ENCODE data around the gene SCAPER. TPM values are rescaled to one million over a fixed set of nuclear protein-coding genes. Genes with fewer than 3 reads are reported as not detected.

Gene SCAPER
- total and polyA plus RNA-seq, 8 donors = 3.0 to 23.8 (median 14.2) TPM

GRCh38 chr15:76945494-76946093 is 40.5 kb upstream of the SCAPER start:
- Histone ChIP-seq H3K4me1 (no peaks in the 10 kb centered on the region), H3K9me3 (no peaks in the 10 kb centered on the region), H3K4me3 (no peak overlapping the region), H3K27ac (no peak overlapping the region), H3K36me3 (peaks cover 0 to 10% (median 4%) of the 10 kb centered on the region in 3 donors), H3K27me3 (no peaks in the 10 kb centered on the region)
- FAIRE-seq (no peak), ATAC-seq (no peak), DNase-seq (no peak)
- no peak for TF ChIP-seq CTCF (IDR thresholded peaks at IDR 0.05)
- intact Hi-C loops (cut with DNase I) = no loop called here
- 90 to 94% methylated on average over 2 of the region's 2 CpGs for WGBS, 2 donors

DNA sequence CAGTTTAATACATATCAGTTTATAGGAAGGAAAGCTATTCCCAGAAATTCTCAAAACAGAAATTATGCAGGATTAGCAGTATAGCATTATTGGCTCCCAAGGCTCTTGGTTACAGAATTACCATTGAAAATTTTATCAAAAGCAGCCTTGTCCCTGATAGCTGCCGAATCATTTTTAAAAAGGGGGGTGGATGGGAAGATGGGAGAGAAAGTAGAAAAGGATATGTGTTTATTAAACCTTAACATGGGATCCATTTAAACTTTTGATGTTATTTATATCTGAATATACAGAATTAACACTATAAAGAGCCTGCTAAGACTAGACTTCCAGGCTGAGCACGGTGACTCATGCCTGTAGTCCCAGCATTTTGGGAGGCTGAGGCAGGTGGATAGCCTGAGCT is 37.2 kb upstream of the SCAPER start:
- FAIRE-seq (no peak), DNase-seq (no peak), ATAC-seq (no peak)
- WGBS, 2 donors = 71 to 77% methylated on average over 2 of the region's 2 CpGs
- H3K36me3 ChIP-seq = peaks cover 0 to 3% (median 0%) of the 10 kb centered on the region in 3 donors
- no peak overlapping the region for H3K27ac ChIP-seq
- no peaks in the 10 kb centered on the region for H3K4me1 ChIP-seq
- intact Hi-C loops (cut with DNase I) = no loop called here
- TF ChIP-seq CTCF (IDR thresholded peaks at IDR 0.05) = no peak
- no peaks in the 10 kb centered on the region for H3K27me3 ChIP-seq
- H3K9me3 ChIP-seq = no peaks in the 10 kb centered on the region
- H3K4me3 ChIP-seq = no peak overlapping the region

- H3K27me3 ChIP-seq = no peaks in the 10 kb centered on the region
- intact Hi-C loops (cut with DNase I) = no loop called here
- H3K4me1 ChIP-seq = no peaks in the 10 kb centered on the region
- no peak for TF ChIP-seq CTCF (IDR thresholded peaks at IDR 0.05)
- no peak overlapping the region for H3K27ac ChIP-seq
- DNase-seq (no peak), ATAC-seq (no peak), FAIRE-seq (no peak)
- peaks cover 0 to 3% (median 0%) of the 10 kb centered on the region in 3 donors for H3K36me3 ChIP-seq
- 91 to 92% methylated on average over 2 of the region's 2 CpGs for WGBS, 2 donors
- H3K9me3 ChIP-seq = no peaks in the 10 kb centered on the region
- no peak overlapping the region for H3K4me3 ChIP-seq
These were observed 36.5 kb upstream of the SCAPER start for GRCh38 chr15:76941636-76942035.

GRCh38 chr15:76939715-76940114 is 34.6 kb upstream of the SCAPER start:
- no peak overlapping the region for H3K4me3 ChIP-seq
- H3K9me3 ChIP-seq = no peaks in the 10 kb centered on the region
- TF ChIP-seq CTCF (IDR thresholded peaks at IDR 0.05) = no peak
- DNase-seq = no peak
- H3K36me3 ChIP-seq = peaks cover 3 to 6% (median 3%) of the 10 kb centered on the region in 3 donors
- no peaks in the 10 kb centered on the region for H3K4me1 ChIP-seq
- FAIRE-seq = no peak
- H3K27ac ChIP-seq = no peak overlapping the region
- WGBS, 2 donors = 0% methylated on average over 1 of the region's 1 CpG
- no peaks in the 10 kb centered on the region for H3K27me3 ChIP-seq
- intact Hi-C loops (cut with DNase I) = no loop called here
- no peak for ATAC-seq

DNA sequence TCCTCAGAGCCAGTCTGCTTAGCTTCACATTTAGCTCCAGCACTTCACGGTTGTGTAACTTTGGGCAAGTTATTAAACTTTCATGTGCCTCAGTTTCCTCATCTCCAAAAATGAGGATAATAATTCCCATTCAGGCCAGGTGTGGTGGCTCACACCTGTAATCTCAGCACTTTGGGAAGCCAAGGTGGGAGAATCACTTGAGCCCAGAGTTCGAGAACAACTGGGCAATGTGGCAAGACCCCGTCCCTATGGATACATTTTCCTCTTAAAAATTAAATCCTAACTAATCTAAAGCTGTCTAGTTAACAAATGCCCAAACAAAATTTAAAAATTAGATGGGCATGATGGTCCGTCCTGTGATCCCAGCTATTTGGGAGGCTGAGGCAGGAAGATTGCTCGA is 33.6 kb upstream of the SCAPER start:
- FAIRE-seq = no peak
- DNase-seq = no peak
- H3K27me3 ChIP-seq = no peaks in the 10 kb centered on the region
- WGBS, 2 donors = 98 to 99% methylated on average over 5 of the region's 5 CpGs
- TF ChIP-seq CTCF (IDR thresholded peaks at IDR 0.05) = no peak
- no peak for ATAC-seq
- no peak overlapping the region for H3K4me3 ChIP-seq
- H3K36me3 ChIP-seq = peaks cover 3 to 6% (median 3%) of the 10 kb centered on the region in 3 donors
- H3K27ac ChIP-seq = no peak overlapping the region
- no peaks in the 10 kb centered on the region for H3K4me1 ChIP-seq
- no peaks in the 10 kb centered on the region for H3K9me3 ChIP-seq
- intact Hi-C loops (cut with DNase I) = no loop called here
